Globus pallidus (tissue), 1 donor: Measurements from ENCODE around the gene AKAP13.
"Not testable (repeated sequence)": the region's sequence is repeated elsewhere in the genome, so short reads cannot be mapped to it uniquely, and the experiment has no call there.

Experiments
- DNase-seq: peaks from one replicate; pipeline ENCODE4 v3.0.0-alpha.2; 2015; ENCODE audit warnings: low spot score

Gene AKAP13

GRCh38 chr15:85380217-85380811 is at the start of gene AKAP13:
TSS of gene AKAP13 (plus strand) at chr15:85380603. CDS start at chr15:85485721, 105,118 bp downstream.
- DNase-seq = peak; percentile 91

GRCh38 chr15:85330901-85331588 is 49.4 kb upstream of the AKAP13 start:
- peak; percentile 40 for DNase-seq

- no peak for DNase-seq
These were observed 48.6 kb upstream of the AKAP13 start for GRCh38 chr15:85331655-85332285.

GRCh38 chr15:85333132-85333831 is 47.1 kb upstream of the AKAP13 start:
- DNase-seq = no peak

- DNase-seq = no peak
These were observed 46.2 kb upstream of the AKAP13 start for GRCh38 chr15:85334241-85334640.

GRCh38 chr15:85335193-85335942 is 45.0 kb upstream of the AKAP13 start:
- DNase-seq = no peak

- no peak for DNase-seq
These were observed 43.5 kb upstream of the AKAP13 start for GRCh38 chr15:85336880-85337279.

- DNase-seq = no peak
These were observed 42.9 kb upstream of the AKAP13 start for GRCh38 chr15:85337425-85338074.

GRCh38 chr15:85340321-85340665 is 40.1 kb upstream of the AKAP13 start:
- no peak for DNase-seq

- DNase-seq = no peak
These were observed 39.6 kb upstream of the AKAP13 start for GRCh38 chr15:85340852-85341251.

GRCh38 chr15:85342163-85342562 is 38.2 kb upstream of the AKAP13 start:
- not testable (repeated sequence) for DNase-seq

GRCh38 chr15:85343443-85343842 is 37.0 kb upstream of the AKAP13 start:
- not testable (repeated sequence) for DNase-seq

GRCh38 chr15:85344241-85344640 is 36.2 kb upstream of the AKAP13 start:
- DNase-seq = not testable (repeated sequence)

GRCh38 chr15:85344653-85345114 is 35.7 kb upstream of the AKAP13 start:
- not testable (repeated sequence) for DNase-seq

GRCh38 chr15:85345196-85345918 is 35.0 kb upstream of the AKAP13 start:
- not testable (repeated sequence) for DNase-seq

GRCh38 chr15:85346462-85347084 is 33.8 kb upstream of the AKAP13 start:
- DNase-seq = not testable (repeated sequence)

- DNase-seq = not testable (repeated sequence)
These were observed 32.9 kb upstream of the AKAP13 start for GRCh38 chr15:85347264-85348047.

- not testable (repeated sequence) for DNase-seq
These were observed 32.2 kb upstream of the AKAP13 start for GRCh38 chr15:85348048-85348766.

- DNase-seq = not testable (repeated sequence)
These were observed 31.3 kb upstream of the AKAP13 start for GRCh38 chr15:85349062-85349461.
